A549 (cell line): ENCODE results near the gene EIF4E2.

Experiments used
- CEBPB ChIP-seq, 2 experiments: fragments of >200 bp in 1 of 2; sonication (Bioruptor Twin) in 1 of 2; formaldehyde crosslinking in 1 of 2; IDR thresholded peaks; 2 replicates each; pipeline ENCODE4 v1.6.1; 2012 to 2016
- EP300 ChIP-seq, 2 experiments: fragments of >200 bp; sonication (Bioruptor Twin); formaldehyde crosslinking; IDR thresholded peaks; 2 replicates in 1 of 2; 3 replicates in 1 of 2; pipeline ENCODE4 v1.6.1; 2016 to 2017
- MAZ ChIP-seq: fragments of 150-350 bp; IDR thresholded peaks from 2 replicates; pipeline ENCODE4 v1.6.1; 2014; ENCODE audit warnings: antibody characterized with exemption, low read depth, low read length, borderline replicate concordance
- POLR2A ChIP-seq: IDR thresholded peaks from 2 replicates; pipeline ENCODE4 v1.6.1; 2012; ENCODE audit warnings: mild to moderate bottlenecking, low read length
- SMC3 ChIP-seq: fragments of >200 bp; sonication (Bioruptor Twin); formaldehyde crosslinking; IDR thresholded peaks from 3 replicates; pipeline ENCODE4 v1.6.1; 2018; ENCODE audit warnings: inconsistent platforms
- USF2 ChIP-seq: fragments of 450-650 bp; IDR thresholded peaks from 2 replicates; pipeline ENCODE4 v1.6.1; 2014; ENCODE audit warnings: antibody characterized with exemption
- TF ChIP-seq, protein P1 (sequence below): fragments of >200 bp; sonication (Bioruptor Twin); formaldehyde crosslinking; IDR thresholded peaks from 3 replicates; pipeline ENCODE4 v1.5.1; 2016

DNA sequence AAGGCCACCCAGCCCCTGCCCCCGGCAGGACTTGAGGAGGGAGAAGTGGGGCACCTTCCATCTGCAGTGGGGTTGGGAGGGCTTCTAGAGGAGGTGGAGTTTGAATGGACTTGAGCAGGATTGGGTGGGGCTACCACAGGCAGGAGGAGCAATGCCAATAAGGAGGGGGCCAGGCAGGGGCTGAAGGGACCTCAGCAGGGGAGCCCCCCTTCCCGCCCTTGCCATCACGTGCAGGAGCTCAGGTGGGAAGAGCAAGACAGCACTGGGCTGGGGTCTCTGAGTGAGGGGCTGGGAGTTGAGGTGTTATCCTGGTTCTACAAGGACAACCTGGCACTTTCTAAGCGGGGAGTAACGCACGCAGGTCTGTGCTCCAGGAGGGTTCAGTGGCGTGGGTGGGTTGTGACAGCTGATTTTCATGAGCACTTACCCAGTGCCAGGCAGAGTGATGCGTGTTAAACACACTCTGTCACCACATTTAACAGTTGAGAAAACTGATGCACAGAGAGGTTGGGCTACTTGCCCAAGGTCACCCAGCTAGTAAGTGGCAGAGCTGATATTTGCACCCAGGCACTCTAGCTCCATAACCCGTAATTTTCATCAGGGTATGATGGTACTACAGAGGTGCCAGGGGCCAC, 19.7 kb upstream of the EIF4E2 start:
- TF ChIP-seq, protein P1, sequence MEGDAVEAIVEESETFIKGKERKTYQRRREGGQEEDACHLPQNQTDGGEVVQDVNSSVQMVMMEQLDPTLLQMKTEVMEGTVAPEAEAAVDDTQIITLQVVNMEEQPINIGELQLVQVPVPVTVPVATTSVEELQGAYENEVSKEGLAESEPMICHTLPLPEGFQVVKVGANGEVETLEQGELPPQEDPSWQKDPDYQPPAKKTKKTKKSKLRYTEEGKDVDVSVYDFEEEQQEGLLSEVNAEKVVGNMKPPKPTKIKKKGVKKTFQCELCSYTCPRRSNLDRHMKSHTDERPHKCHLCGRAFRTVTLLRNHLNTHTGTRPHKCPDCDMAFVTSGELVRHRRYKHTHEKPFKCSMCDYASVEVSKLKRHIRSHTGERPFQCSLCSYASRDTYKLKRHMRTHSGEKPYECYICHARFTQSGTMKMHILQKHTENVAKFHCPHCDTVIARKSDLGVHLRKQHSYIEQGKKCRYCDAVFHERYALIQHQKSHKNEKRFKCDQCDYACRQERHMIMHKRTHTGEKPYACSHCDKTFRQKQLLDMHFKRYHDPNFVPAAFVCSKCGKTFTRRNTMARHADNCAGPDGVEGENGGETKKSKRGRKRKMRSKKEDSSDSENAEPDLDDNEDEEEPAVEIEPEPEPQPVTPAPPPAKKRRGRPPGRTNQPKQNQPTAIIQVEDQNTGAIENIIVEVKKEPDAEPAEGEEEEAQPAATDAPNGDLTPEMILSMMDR: no peak
- TF ChIP-seq EP300 (IDR thresholded peaks at IDR 0.05): no peak
- no peak for TF ChIP-seq SMC3
- TF ChIP-seq CEBPB (IDR thresholded peaks at IDR 0.05): no peak
- no peak for TF ChIP-seq MAZ
- TF ChIP-seq USF2: no peak
- no peak for TF ChIP-seq POLR2A
